Choroid plexus epithelial cell (primary cell): ENCODE measurements around the gene HTR2C.

Experiments
- DNase-seq: peaks from one replicate; pipeline ENCODE4 v3.0.0-alpha.2; 2010; ENCODE audit warnings: low read depth
- H3K4me3 ChIP-seq: 2 replicates; pipeline ENCODE4 v1.5.1; 2011; ENCODE audit warnings: low read depth, mild to moderate bottlenecking, control low read depth, low read length, moderate library complexity
- TF ChIP-seq, protein P1 (sequence below): conservative IDR thresholded peaks from 2 replicates; pipeline ENCODE4 v1.5.1; 2011; ENCODE audit warnings: low read depth, mild to moderate bottlenecking, control low read depth, inconsistent platforms, low read length, moderate library complexity

Gene HTR2C

DNA sequence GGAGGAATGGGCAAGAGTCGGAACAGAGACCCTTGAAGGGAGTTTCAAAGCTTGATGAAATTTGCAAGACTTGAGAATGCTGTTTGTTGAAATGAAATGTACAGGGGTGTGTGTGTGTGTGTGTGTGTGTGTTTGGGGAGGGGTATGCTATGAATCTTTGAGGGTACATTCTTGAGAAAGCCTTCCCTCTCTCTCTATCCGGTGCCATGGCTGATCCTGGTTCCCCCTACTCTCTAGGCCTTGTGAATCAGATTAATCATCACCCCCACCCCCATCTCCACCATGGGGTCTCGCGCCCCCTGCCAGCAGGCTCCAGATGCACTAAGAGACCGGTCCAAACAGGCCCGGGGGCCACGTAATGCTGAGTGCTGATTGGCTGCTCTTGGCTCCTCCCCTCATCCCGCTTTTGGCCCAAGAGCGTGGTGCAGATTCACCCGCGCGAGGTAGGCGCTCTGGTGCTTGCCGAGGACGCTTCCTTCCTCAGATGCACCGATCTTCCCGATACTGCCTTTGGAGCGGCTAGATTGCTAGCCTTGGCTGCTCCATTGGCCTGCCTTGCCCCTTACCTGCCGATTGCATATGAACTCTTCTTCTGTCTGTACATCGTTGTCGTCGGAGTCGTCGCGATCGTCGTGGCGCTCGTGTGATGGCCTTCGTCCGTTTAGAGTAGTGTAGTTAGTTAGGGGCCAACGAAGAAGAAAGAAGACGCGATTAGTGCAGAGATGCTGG is at the start of gene HTR2C:
Gene HTR2C (plus strand): TSS at position 441 of the 729 bp plus-strand sequence. CDS start 142,851 bp downstream, outside the sequence.
- TF ChIP-seq, protein P1, sequence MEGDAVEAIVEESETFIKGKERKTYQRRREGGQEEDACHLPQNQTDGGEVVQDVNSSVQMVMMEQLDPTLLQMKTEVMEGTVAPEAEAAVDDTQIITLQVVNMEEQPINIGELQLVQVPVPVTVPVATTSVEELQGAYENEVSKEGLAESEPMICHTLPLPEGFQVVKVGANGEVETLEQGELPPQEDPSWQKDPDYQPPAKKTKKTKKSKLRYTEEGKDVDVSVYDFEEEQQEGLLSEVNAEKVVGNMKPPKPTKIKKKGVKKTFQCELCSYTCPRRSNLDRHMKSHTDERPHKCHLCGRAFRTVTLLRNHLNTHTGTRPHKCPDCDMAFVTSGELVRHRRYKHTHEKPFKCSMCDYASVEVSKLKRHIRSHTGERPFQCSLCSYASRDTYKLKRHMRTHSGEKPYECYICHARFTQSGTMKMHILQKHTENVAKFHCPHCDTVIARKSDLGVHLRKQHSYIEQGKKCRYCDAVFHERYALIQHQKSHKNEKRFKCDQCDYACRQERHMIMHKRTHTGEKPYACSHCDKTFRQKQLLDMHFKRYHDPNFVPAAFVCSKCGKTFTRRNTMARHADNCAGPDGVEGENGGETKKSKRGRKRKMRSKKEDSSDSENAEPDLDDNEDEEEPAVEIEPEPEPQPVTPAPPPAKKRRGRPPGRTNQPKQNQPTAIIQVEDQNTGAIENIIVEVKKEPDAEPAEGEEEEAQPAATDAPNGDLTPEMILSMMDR, result no peak
- no peak within 1 kb of the TSS for H3K4me3 ChIP-seq

GRCh38 chrX:114580336-114580735 is 3.5 kb upstream of the HTR2C start:
- no peak overlapping the region for H3K4me3 ChIP-seq
- TF ChIP-seq, protein P1, result no peak
- no peak for DNase-seq

More for the DNA sequence above, at the start of gene HTR2C:
- no peak for DNase-seq

DNA sequence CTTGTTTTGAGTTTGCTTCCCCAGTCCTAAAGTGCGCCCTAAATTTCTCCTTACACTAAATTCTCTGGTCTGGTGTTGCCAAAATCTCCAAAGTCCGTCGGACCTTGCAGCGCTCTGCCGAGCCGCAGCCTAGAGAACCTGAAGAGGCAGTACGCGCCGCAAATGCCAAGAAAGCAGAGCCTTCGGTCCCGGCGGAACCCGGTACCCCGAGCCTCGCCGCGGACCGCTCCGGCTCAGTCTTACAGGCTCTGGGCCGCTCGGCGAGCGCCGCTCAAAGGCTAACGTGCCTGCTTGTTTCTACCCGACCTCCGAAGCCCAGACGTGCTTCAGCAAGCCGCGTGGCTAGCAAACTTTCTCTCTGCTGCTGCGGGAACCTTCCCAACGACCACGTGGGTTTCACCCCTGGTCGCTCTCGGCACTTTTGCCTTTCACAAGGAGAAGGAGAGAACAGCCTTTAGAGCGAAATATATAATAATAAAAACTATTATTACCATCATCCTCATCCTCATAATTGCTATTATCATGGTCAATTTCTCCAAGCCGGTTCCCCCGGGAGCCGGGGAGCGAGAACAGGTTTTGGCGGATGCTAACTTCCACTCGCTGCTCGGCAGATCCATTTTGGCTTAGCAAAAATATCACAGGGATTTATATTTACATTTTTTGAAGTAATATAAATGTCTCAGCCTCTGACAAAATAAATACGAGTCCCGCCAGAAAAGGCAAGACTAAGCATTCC is 2.2 kb upstream of the HTR2C start:
- TF ChIP-seq, protein P1, result no peak
- DNase-seq, result no peak
- H3K4me3 ChIP-seq, result no peak overlapping the region

DNA sequence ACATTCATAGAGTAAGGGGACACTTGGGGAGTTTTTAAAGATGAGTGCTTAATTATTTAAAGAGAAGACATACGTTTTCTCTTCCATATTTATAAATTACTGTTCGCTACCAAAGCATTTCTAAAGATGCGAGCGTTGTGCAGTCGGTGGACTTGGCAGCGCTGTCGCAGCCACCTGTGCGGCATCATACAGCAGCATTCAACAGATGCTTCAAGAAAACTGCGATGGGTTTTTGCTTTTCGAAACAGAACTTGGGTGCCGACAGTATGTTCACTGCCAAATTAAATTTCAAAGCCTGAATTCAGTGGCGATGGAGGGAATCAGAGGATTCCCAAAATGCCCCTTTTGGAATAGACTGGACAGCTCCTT is 1.6 kb upstream of the HTR2C start:
- TF ChIP-seq, protein P1, result no peak
- DNase-seq, result no peak

GRCh38 chrX:114582698-114583395 is 1.0 kb upstream of the HTR2C start:
- no peak overlapping the region for H3K4me3 ChIP-seq
- no peak for DNase-seq
- TF ChIP-seq, protein P1, result no peak

More for the DNA sequence above, 1.6 kb upstream of the HTR2C start:
- no peak overlapping the region for H3K4me3 ChIP-seq

GRCh38 chrX:114584375-114584943 is 573 bp downstream of the HTR2C start:
- TF ChIP-seq, protein P1, result no peak
- DNase-seq, result no peak
- H3K4me3 ChIP-seq, result no peak overlapping the region
